HFFc6 (cell line): ENCODE results near the gene RBM42. TPM values are rescaled to one million over a fixed set of nuclear protein-coding genes. Genes with fewer than 3 reads are reported as not detected.

ENCODE experiments used
- DNase-seq: peaks from one replicate; pipeline ENCODE4 v3.0.0-alpha.2; 2018
- H3K27ac Mint-ChIP-seq: 2 replicates; pipeline ENCODE4 v1.8.0; 2020; ENCODE audit warnings: mild to moderate bottlenecking, mixed read lengths
- H3K27me3 Mint-ChIP-seq: 2 replicates; pipeline ENCODE4 v1.8.0; 2021; ENCODE audit warnings: mild to moderate bottlenecking, moderate library complexity, mixed read lengths; ENCODE audit not compliant: insufficient read depth
- H3K36me3 Mint-ChIP-seq: 2 replicates; pipeline ENCODE4 v1.8.0; 2021; ENCODE audit warnings: low read depth, mixed read lengths
- H3K4me1 Mint-ChIP-seq: 2 replicates; pipeline ENCODE4 v1.8.0; 2020; ENCODE audit warnings: low read depth, mixed read lengths
- H3K4me3 Mint-ChIP-seq: 2 replicates; pipeline ENCODE4 v1.8.0; 2020; ENCODE audit warnings: mild to moderate bottlenecking, moderate library complexity, mixed read lengths
- H3K9me3 Mint-ChIP-seq: 2 replicates; pipeline ENCODE4 v1.8.0; 2020; ENCODE audit warnings: mild to moderate bottlenecking, mixed read lengths
- total RNA-seq, 6 experiments: library from RNA; stranded (reverse); fragmentation: NEBNext Ultra II Directional; extraction: Animal tissue kit (Norgen Biotek cat#: 25700); gene quantifications; 2 replicates in 1 of 6; 3 replicates in 5 of 6; pipeline ENCODE4 v1.2.3, GENCODE V29; 2021
- TF ChIP-seq, protein P1 (sequence below): fragments of 200-600 bp; sonication (generic); IDR thresholded peaks from 2 replicates; pipeline ENCODE4 v1.5.0; 2021; ENCODE audit warnings: antibody characterized with exemption, mild to moderate bottlenecking

Gene RBM42
- total RNA-seq, 6 experiments from 2014 or later, result 110 to 129 (median 120) TPM

DNA sequence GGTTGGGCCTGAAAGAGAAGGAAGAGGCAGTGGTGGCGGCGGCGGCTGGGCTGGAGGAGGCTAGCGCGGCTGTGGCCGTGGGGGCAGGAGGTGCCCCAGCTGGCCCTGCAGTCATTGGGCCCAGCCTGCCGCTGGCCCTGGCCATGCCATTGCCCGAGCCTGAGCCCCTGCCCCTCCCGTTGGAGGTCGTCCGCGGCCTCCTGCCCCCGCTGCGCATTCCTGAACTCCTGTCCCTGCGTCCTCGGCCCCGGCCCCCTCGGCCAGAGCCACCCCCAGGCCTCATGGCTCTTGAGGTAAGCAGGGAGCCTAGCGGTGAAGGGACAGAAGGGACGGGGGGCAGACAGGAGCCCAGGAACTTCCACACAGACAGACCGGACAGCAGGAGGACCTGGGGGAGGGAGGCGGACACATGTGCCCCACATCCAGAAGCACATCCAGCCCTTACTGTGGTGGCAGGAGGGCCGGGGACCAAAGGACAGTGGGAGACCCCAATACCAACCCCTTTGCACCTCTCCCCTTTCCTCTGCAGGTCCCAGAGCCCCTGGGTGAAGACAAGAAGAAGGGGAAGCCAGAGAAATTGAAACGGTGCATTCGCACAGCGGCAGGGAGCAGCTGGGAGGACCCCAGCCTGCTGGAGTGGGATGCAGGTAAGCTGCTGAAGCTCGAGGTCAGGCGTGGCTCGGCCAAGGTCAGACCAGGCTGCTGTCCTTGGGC lies 5.0 kb downstream of the RBM42 start:
- no peak overlapping the region for H3K4me3 Mint-ChIP-seq
- no peak overlapping the region for H3K27ac Mint-ChIP-seq
- peaks cover 2% of the 10 kb centered on the region; the same call in 1 of the 2 replicates for H3K27me3 Mint-ChIP-seq
- peaks cover 44% of the 10 kb centered on the region for H3K36me3 Mint-ChIP-seq
- no peaks in the 10 kb centered on the region for H3K9me3 Mint-ChIP-seq
- TF ChIP-seq, protein P1, sequence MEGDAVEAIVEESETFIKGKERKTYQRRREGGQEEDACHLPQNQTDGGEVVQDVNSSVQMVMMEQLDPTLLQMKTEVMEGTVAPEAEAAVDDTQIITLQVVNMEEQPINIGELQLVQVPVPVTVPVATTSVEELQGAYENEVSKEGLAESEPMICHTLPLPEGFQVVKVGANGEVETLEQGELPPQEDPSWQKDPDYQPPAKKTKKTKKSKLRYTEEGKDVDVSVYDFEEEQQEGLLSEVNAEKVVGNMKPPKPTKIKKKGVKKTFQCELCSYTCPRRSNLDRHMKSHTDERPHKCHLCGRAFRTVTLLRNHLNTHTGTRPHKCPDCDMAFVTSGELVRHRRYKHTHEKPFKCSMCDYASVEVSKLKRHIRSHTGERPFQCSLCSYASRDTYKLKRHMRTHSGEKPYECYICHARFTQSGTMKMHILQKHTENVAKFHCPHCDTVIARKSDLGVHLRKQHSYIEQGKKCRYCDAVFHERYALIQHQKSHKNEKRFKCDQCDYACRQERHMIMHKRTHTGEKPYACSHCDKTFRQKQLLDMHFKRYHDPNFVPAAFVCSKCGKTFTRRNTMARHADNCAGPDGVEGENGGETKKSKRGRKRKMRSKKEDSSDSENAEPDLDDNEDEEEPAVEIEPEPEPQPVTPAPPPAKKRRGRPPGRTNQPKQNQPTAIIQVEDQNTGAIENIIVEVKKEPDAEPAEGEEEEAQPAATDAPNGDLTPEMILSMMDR, result no peak
- no peak for DNase-seq
- H3K4me1 Mint-ChIP-seq, result peaks cover 2% of the 10 kb centered on the region

DNA sequence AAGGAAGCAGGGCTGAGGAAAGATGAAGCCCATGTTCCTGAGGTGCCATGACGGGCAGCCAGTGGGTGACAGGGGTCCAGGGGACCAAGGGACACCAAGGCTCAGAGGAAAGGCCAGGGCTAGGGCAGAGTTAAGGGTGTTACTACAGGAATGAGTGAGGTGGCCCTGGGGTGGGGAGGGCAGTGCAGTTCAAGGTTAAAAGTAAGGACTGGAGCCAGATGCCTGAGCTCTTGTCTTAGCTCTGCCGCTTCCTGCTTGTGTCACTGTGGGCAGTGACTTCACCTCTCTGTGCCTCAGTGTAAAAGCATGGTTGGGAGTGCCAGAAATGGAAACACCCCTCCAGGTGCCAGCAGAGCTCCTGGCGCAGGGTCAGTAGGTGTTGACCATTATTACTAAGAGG lies 7.8 kb downstream of the RBM42 start:
- DNase-seq, result no peak
- Mint-ChIP-seq H3K4me1 (peaks cover 7% of the 10 kb centered on the region), H3K27ac (no peak overlapping the region), H3K27me3 (0 out of 2 replicates have a peak, but pooled peaks cover 3% of the 10 kb centered on the region), H3K4me3 (no peak overlapping the region), H3K9me3 (no peaks in the 10 kb centered on the region), H3K36me3 (peaks cover 28% of the 10 kb centered on the region)
- TF ChIP-seq, protein P1, result no peak

GRCh38 chr19:35637165-35637564 lies 8.3 kb downstream of the RBM42 start:
- Mint-ChIP-seq H3K4me1 (peaks cover 7% of the 10 kb centered on the region; the same call in 1 of the 2 replicates), H3K36me3 (peaks cover 23% of the 10 kb centered on the region), H3K4me3 (no peak overlapping the region), H3K27me3 (0 out of 2 replicates have a peak, but pooled peaks cover 3% of the 10 kb centered on the region), H3K9me3 (no peaks in the 10 kb centered on the region), H3K27ac (no peak overlapping the region)
- no peak for DNase-seq
- TF ChIP-seq, protein P1, result no peak

GRCh38 chr19:35639321-35639639 lies 10.4 kb downstream of the RBM42 start:
- no peaks in the 10 kb centered on the region for H3K9me3 Mint-ChIP-seq
- no peak overlapping the region for H3K4me3 Mint-ChIP-seq
- no peak overlapping the region for H3K27ac Mint-ChIP-seq
- DNase-seq, result no peak
- H3K4me1 Mint-ChIP-seq, result peaks cover 7% of the 10 kb centered on the region; the same call in 1 of the 2 replicates
- TF ChIP-seq, protein P1, result no peak
- 0 out of 2 replicates have a peak, but pooled peaks cover 3% of the 10 kb centered on the region for H3K27me3 Mint-ChIP-seq
- peaks cover 13% of the 10 kb centered on the region for H3K36me3 Mint-ChIP-seq

DNA sequence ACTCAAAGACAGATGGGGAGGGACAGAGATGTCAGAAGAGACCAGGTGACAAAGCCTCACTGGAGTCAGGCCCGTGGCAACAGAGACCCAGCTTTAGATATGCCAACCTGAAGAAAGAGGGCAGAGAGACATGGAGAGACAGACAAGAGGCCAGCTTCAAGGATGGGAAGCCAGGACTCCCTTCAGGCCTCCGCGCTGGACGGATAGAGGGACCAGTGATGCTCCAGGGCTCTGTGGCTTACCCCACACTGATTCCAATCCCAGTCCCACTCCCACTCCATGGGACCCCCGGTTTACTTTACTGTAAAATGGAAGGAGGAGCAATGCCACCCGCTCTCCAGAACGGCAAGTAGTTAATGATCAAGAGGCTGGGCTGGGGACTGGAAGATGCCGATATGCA lies 11.0 kb downstream of the RBM42 start:
- 0 out of 2 replicates have a peak, but pooled peaks cover 3% of the 10 kb centered on the region for H3K27me3 Mint-ChIP-seq
- peaks cover 13% of the 10 kb centered on the region for H3K4me1 Mint-ChIP-seq
- no peak for DNase-seq
- H3K36me3 Mint-ChIP-seq, result peaks cover 13% of the 10 kb centered on the region
- no peak overlapping the region for H3K4me3 Mint-ChIP-seq
- TF ChIP-seq, protein P1, result no peak
- H3K27ac Mint-ChIP-seq, result no peak overlapping the region
- no peaks in the 10 kb centered on the region for H3K9me3 Mint-ChIP-seq
